GM19328 (cell line): ENCODE measurements around the gene FUBP3.

Source experiments
- ATAC-seq: cut with Tn5 transposase; IDR thresholded peaks from one replicate; pipeline ENCODE4 v1.9.1; 2021; ENCODE audit warnings: mild to moderate bottlenecking, moderate library complexity; ENCODE audit not compliant: unreplicated experiment

FUBP3 gene

DNA sequence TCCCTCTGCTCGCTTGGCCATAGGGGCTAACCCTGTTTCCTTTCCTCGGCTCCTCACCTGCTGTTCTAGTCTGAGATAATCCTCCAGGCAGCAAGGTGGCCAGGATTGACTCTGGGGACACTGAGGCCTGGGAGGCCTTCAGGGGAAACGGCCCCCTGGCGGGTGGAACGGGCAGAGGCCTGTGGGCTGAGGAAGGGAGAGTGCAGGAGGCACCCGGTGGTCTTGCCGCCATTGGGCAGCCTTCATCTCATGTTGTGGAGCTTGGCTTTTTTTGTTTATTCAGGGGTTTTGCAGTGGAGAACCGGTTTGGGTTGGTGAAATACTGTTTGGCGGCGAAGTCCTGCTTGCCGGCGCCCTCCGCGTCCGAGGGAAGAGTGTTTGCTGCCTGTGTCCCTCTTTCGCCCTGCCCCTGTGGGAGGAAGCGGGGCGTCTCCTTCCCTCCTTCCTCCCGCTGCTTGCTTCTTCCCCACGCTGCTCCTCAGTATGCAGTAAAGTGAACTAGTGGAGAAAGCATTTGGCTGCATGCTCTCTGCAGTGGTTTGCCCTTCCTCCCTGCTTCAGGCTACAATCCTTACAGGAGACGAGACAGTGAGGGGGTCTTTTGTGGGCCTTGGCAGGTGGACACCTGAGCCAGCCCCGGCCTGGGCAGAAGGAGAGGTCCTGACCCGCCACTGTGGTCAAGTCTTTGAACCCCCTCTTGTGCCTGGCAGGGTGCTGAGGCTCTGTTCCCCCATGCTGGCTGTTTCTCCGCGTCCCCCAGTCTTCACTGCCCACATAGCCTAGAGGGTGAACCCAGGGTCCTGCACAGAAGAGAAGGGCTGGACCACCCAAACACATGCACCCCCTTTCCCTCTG is 54.2 kb downstream of the FUBP3 start:
- no peak for ATAC-seq

DNA sequence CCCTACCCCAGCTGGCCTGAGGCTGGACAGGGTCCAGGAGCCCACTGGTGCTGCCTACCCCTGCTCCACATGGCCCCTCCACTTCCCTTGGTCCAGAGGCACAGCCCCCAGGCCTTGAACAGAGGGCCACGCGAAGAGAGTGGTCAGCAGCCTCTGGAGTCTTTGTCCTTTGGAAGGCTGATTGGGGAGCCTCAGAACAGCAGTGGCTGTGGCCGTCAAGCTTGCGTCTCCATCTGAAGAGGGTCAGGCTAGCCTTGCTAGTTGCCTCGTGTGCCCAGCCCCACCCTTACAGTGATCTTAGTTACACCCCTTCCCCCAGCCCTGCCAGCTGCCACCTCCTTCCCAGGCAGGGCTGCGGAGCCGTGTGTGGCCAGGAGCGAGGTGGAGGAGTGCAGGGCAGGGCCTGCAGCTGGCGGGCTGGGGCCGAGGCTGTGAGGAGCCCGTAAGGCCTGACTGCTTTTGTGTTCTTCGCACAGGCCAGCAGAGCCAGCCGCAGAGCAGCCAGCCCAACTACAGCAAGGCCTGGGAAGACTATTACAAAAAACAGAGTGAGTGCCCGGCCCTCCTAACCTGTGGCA is 54.9 kb downstream of the FUBP3 start:
- ATAC-seq, result no peak

- ATAC-seq, result no peak
These were observed 55.4 kb downstream of the FUBP3 start for GRCh38 chr9:130634801-130635200.

DNA sequence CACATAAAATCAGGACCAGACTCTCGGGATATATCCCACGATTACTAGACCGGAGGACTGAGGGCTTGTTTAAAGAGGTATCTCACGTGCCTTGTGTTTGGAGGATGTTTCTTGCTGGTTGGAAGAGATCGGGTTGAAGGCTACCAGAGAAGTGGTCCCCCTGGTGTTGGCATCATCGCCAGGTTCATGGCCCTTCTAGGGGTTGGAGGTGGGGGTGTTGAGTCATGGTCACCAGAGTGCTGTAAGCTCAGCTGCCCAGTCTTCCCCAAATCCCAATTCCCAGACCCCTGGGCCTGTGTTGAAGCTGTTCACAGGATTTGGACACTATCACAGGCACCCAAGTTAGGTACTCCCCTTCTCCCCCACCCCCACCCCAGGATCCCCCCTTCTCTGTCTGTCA is 55.9 kb downstream of the FUBP3 start:
- ATAC-seq, result no peak

DNA sequence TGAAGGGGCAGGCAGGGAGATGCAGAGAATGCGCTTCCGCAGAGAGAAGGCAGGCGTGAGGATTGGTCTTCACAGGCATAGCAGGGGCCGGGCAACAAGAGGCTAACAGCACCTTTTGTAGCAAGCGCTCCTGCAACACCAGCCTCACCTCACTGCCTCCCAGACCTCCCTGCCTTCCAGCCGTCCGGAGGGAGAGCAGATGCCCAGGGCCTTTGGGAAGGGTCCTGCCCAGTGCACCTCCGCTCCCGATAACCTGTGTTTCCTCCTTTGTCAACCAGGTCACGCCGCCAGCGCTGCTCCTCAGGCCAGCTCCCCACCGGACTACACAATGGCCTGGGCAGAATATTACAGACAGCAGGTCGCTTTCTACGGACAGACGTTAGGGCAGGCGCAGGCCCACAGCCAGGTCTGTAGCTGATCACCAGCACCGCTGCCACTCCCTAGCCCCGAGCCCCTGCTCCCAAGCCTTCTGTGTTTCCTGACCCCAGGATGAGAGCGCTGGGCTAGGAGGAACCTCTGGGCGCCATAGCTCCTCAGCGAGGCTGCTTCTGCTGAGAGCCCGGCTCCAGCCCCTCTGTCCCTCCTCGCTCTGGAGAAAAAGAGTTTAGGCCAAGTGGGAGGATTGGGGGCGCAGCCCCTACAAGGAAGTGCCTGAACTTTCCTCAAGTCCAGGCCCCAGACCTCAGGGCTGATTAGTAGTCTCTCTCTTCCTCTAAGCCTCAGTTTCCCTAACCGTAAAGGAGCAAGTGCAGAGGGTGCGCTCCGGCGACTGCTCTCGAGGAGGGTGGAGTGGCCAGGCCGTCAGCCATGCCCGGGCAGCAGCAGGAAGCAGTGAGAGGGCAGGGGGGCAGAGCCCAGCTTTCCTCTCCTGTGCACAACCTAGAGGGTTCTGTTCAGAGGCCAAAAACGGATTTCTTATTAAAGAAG is 56.6 kb downstream of the FUBP3 start:
- no peak for ATAC-seq

- ATAC-seq, result no peak
These were observed 57.3 kb downstream of the FUBP3 start for GRCh38 chr9:130636648-130637020.

DNA sequence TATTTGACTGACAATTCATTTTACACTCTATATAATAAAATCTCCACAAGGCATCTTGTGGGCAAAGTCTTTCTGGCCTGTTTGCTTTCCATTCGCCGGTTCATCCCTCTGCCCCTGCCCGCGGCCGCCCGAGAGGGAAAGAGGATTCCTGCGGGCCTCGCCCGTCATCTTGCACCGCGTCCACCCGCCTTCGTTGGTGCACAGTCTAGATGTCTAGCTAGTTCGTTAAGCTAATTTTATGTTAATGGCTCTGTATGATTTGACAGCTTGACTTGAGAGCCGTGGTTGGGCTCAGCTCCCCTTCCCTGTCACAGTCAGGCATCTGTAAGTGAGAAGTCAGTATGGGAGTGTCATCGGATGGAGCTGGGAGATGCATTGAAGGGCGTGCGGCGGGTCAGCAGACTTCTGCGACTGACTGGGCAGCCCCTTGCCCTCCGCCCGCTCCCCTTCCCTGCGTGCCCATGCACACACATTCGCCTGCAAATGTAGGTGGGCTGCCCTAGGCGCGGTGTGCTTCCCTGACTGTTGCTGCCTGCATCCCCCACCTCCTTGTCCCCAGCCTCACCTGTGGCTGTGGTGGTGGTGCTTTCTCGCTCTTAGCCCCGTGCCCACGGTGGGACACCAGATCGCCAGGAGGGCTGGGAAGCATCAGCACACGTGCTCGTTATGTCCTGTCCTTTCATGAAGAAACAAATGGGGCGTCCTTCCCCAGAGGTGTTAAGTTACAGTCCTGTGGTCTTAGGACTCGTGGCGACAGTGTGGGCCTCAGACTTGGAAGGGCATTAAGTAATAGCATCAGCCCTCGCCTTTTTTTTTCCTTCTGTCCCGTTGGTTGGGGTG is 59.1 kb downstream of the FUBP3 start:
- ATAC-seq, result no peak

DNA sequence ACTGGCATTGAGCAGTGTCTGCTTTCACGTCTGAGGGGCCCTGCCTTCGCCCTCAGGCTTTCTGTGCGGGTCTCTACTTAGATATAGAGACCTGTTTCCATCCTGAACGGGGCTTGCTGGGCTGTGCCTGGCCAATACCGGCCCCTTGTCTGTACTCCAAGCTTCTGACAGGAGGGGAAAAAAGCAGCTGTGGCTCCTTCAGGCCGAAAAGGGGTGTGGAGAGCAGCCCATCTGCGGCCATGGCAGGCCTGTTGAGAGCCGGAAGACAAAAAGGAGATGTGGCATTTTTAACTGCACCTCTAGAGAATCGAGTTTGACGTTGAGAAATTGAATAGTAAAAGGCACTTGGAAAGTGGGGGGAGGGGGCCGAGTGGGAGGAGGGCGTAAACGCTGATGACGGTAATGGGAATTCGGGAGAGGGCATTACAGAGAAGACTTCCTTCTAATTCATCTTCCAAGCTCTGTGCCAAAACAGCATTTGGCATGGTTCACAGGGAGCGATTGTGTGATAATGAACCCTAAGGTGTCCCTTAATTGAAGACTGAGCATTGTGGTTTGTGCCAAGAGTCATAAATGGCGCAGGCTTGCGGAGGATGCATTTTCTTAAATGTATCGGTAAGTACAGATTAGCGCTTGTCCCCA is 59.9 kb downstream of the FUBP3 start:
- ATAC-seq, result no peak

GRCh38 chr9:130639866-130640555 is 60.6 kb downstream of the FUBP3 start:
- no peak for ATAC-seq

DNA sequence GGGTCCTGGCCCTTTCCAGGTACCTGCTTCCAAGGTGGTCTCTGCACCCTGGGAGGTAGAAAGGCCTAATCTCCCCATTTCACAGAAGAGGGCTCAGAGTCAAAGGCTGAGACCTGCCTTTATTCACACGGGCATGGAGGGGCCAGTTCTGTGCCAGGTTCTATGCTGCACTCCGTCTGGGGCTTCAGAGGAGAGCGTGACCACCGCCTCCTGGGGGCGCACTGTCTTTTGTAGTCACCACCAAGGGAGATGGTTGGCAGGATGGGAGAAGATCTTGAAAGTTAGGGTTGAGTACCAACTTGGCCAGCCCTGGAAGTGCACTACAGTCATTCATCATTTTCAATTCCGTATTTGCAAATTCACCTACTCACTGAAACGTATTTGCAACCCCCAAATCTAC is 61.3 kb downstream of the FUBP3 start:
- no peak for ATAC-seq

- no peak for ATAC-seq
These were observed 63.5 kb downstream of the FUBP3 start for GRCh38 chr9:130642926-130643325.

- no peak for ATAC-seq
These were observed 71.8 kb downstream of the FUBP3 start for GRCh38 chr9:130651221-130651620.

DNA sequence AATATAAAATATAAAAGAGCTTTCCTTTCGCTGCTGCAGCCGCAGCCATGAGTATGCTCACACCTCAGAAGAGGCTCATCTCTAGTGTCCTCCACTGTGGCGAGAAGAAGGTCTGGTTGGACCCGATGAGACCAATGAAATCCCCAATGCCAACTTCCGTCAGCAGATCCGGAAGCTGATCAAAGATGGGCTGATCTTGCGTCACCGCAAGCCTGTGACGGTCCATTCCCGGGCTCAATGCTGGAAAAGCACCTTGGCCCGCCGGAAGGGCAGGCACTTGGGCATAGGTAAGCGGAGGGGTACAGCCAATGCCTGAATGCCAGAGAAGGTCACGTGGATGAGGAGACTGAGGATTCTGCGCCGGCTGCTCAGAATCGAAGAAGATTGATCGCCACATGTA is 72.4 kb downstream of the FUBP3 start:
- ATAC-seq, result no peak

DNA sequence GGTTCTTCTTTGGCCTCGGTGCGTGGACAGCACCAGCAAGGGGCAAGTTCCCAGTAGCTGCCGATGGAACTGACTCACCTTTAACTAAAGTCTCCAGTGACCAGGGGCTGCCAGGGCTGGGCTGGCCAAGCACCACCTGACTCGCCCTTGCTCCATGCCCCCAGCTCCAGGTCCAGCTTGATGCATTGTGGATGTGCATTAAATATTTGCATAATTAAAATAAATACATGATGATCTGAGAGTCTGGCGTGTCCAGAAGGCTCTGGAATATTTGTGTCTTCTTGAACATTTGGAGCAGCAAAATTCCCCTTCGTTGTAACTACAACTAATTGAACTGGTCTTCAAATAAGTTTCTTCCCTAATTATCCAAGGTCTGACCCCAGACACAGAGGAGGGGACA is 75.5 kb downstream of the FUBP3 start:
- ATAC-seq, result no peak

GRCh38 chr9:130658893-130659698 is 79.7 kb downstream of the FUBP3 start:
- no peak for ATAC-seq

DNA sequence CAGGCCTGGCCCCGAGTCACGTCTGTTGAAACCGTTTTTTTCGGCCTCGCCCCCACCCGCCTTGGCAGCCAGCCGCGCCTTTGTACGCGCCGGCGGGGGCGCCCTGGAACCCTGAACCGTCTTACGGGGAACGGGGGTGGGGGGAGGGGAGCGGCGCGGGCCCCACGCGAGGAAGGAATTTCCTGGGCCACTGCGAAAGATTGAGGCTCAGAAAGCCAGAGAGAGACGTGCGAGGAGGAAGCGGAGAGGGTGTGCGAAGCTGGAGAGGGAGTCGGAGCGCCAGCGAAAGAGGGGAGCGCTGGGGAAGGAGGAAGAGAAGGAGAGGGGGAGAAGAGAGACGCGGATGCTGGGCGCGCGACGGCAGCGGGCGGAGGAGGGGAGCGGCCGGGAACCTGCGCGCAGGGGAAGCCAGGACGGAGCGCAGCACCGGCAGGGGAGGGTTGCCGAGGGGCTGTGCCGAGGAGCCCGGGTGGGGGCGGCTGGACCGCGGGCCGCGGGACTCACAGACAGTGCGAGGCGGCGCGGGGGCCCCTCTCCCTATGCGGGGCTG is 80.4 kb downstream of the FUBP3 start:
- no peak for ATAC-seq

DNA sequence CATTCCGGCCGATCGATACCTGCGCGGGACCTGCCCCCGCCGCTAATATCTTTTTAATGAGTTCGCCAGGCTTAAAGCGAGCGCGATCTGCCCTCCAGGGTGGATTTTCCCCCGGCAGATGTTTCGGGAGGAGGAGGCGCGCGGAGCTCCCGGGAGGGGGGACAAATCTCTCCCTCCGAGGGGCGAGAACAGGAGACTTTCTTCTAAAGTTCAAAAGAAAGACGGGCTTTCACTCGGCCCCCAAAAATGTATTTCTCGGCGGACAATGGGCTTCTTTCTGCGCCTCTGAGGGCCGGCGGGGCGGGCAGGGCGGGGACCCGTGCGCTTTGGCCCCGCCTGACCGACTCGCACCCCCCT is 80.9 kb downstream of the FUBP3 start:
- ATAC-seq, result no peak

DNA sequence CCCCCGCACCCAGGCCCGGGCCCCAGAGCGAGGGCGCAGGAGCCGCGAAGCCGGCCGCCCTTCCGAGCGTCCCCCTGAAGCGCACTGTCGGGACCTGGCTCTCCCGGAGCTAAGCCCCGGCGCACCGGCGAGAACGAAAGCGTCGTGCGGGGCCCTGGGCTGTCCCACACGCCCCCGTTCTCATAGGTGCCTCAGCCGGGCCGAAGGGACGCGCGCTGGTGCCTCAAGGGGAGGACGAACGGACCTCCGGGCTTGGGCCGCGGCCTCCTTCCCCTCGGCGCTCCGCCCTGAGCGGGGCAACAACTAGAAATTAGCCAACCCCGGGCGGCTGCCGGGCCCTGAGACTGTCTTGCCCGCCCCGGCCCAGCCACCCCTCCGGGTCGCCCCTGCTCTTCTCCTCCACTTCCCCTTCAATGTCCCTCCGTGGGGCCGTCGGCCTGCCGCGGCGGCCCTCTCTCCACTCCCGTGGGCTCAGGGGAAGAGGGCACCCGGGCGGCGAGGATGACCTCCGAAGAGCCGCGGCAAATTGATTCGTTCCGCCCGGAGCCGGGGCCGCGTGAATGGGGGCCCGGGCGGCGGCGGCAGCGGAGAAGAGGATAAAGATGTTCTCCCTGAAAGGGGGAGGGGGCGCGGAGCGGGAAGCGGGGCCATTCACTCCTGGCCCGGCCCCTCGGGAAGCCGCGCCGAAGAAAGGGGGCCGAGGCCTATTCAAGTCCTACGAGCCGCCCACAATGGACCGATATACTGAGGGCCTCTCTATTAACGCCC is 81.5 kb downstream of the FUBP3 start:
- no peak for ATAC-seq
